SIG-M5 (cell line): ENCODE data around the gene UTY.

Source experiments
- DNase-seq: peaks from one replicate; lab custom pipeline; 2025; lab: John Stamatoyannopoulos, UW

Gene UTY

DNA sequence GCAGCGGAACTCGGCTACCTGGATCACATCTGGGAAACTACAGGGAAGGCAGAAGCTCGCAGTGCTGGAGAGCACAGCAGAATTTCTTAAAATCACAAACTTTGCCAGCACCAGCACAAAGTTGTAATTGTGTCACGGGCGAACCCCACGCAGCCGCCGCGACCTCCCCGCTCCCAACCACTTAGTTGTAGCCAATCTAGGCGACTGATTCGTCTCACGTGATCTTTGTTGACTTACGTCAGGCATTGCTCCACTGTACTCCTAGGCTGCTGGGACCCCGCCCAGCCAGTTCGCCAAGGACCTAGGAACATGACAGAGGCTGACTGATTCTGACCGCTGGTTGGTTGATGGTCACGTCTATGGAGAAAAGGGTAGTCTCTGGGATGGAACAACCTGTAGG lies at the start of gene UTY:
Gene UTY (minus strand): TSS at position 206 of the 400 bp plus-strand sequence. CDS start 368 bp downstream, outside the sequence.
- DNase-seq, result no peak

DNA sequence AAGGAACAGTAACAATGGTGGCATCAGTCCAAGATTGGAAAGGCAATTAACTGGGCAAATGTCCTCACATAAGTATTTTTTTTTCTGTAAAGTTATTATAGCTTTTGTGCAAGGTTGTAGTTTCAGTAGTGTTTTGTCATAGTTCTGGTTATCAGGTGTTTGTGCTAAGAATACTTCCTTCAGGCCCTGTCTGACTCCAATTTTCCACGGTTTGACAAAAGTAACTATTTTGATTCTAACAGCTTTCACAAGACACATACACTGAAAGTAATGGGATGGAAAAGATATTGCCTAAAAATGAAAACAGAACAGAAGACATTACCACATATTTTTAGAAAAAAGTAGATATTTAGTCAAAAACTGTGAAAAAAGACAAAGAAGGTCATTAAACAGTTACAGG lies 40.6 kb upstream of the UTY start:
- DNase-seq, result no peak

DNA sequence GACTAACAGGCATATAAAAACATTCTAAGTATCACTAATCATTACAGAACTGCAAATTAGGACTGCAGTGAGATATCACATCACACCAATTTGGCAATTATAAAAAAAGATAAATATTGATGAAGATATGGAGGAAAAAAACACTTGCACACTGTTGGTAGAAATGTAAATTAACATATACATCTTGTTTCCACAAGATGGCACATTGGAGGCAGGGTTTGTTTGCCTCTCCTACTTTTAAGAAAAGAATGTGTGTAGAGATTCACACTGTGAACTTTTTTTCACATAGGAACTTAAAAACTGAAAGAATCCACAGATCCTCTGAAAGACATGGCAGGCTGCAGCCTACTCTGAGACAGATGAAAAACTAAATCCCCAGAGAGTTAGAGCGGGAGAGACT lies 21.4 kb upstream of the UTY start:
- no peak for DNase-seq

DNA sequence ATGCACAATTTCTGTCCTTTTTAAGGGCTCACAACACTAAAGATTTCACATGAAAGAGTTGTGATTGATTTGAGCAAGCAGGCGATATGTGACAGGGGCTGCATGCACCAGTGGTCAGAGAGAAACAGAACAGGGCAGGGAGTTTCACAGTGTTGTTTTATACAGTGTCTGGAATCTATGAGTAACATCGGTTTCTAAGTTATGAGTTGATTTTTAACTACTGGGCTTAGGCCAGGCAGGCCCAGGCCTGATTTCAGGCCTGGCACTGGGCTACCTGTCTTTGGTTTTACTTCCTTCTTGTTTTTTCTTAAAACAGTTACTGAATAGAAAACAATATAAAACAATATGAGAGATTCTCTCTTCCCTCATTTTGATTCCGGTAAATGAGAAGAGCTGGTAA lies 13.9 kb upstream of the UTY start:
- DNase-seq, result no peak

DNA sequence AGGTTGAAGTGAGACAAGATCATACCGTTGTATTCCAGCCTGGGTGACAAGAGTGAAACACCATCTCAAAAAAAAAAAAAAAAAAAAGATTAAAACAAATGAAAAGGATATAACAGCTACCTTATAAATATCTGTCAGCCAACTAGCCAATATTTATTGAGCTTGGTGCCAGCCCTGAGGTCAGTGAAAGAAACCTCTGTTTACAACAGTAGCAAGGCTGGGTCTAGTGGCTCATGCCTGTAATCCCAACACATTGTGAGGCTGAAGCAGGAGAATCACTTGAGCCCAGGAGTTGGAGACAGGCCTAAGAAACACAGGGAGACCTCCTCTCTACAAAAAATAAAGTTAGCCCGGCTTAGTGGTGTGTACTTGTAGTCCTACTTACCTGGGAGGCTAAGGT lies 12.6 kb upstream of the UTY start:
- no peak for DNase-seq

DNA sequence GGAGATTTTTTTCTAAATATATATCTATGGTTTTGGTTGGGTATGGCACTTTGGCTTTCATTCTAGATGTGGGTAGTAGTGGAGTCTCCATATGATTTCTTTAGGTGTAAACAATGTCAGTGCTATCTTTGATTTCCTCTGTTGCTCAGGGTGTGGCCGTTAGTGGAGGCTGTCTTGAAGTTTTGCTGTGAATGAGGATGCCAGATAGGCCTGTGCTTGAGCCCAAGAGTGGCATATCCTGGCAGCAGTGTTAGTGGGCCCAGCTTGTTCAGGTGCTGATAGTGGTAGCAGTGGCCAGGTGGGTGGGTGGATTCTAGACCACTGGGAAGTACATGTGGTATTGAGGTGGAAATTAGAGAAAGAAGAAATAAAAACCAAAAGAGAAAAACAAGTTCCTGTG lies 8.9 kb upstream of the UTY start:
- DNase-seq, result no peak

DNA sequence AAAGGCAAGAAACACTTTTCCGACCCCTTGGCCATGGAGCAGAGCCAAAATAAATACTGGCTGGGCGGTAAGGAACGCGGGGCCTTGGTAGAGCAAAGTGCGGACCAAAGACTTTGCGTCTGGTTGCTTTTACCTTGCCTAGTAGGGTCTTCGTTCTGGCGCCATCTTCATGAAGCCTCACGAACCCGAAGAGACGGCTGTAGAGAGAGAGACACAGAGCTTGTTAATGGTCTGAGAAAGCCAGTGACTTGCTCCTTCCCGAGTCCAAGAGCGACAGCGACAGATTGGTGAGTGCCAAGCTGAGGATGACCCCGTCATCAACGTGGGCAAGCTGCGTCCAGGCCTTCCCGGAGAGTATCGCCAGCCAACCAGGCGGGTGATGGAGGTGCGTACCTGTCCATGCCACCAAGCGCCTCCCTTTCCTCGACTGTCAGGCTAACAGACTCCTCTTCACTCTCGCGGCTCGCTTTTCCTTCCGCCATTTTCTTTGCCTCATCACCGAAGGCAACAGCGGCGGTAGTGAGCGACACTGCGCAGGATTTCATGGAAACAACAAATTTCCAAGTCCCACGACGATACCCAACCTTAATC lies 617 bp downstream of the UTY start:
- DNase-seq, result no peak

DNA sequence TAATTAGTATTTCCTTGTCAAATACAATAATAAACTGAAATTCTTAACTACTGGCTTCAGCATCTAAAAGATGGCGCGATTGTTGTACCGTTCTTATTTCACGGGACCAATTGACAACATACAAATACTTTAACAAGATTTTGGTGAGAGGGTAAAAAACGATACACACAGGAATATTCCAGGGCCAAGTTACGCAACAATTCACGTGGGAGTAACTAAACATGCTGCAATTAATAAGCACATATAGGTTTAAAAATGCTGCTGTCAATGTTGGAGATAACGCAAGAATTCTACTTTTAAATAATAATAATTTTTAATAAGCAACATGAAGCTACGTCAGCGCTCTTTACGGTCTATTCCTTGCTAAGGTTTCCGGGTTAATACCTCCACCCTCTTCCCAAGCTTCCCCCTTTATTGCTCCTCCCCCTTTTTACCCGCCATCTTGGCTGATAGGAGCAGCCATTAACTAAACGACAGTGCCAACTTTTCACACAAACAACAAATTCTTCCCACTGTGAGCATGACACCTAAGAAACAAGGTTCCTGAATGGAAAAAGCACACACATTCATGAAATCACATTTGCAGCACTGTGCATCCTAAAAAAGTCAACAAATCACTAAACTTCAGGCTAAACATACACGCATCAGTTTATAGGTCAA lies 1.6 kb downstream of the UTY start:
- DNase-seq, result no peak

DNA sequence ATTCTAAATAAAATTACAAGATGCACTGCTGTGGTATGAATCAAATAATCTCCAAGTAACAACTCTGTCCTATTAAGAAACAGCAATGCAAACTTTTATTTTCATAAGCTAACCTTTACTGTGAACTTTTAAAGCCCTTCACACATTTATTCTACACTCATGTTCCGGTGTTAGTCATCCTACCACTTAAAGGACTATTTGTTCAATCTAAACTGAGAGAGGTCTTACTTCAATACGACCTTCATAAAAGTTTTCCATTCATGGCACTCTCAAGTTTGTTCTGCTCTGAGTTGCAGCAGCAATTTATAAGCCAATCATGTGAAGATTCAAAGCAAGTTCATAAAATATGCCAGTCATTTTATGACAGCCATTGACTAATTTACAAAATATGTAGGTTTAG lies 4.8 kb downstream of the UTY start:
- DNase-seq, result no peak

DNA sequence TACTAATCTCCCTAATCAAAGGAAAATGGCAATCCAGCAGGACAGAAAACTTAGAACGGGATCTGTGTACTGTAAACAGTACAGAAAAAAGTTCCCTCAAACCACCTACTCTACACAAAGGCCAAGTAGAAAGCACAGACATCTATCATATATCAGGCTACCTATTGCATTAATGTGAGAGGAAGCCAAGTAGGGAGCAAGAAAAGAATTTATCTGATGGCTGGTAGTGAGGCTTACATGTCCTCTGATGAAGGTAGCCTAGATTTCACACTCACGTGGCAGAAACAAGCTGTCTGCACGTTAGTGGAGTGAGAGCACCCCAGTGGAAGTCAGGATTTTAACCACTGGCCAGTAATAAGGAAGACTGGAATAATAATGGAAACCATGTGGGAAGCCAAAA lies 28.3 kb downstream of the UTY start:
- no peak for DNase-seq

DNA sequence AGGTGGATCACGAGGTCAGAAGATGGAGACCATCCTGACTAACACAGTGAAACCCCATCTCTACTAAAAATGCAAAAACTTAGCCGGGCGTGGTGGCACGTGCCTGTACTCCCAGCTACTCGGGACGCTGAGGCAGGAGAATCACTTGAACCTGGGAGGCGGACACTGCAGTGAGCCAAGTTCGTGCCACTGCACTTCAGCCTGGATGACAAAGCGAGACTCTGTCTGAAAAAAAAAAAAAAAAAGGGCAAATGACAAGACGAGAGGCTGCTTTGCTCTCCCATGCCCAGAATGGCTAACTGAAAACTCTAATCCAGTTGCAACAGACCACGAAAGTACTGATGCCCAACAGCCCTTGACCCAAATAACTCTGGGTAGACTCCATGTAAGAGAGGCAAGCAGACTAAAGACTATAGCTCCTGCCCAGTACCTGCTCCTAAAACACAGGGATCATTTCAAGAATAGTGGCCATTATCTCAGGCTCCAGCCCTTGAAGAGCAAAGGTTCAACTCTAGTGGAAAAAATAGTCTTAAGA lies 29.2 kb downstream of the UTY start:
- no peak for DNase-seq

DNA sequence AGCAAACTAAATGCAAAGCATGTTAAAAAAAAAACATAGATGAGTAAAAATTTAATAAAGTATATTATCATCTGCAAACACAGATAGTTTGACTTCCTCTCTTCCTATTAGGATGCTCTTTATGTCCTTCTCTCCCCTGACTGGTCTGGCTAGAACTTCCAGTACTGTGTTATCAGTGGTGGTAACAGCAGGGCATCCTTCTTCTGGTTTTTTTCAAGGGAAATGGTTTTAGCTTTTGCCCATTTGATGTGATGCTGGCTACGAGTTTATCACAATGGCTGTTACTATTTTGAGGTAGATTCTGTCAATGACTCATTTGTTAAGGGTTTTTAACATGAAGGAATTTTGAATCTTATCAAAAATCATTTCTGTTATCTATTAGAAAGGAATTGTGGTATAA lies 34.3 kb downstream of the UTY start:
- no peak for DNase-seq

DNA sequence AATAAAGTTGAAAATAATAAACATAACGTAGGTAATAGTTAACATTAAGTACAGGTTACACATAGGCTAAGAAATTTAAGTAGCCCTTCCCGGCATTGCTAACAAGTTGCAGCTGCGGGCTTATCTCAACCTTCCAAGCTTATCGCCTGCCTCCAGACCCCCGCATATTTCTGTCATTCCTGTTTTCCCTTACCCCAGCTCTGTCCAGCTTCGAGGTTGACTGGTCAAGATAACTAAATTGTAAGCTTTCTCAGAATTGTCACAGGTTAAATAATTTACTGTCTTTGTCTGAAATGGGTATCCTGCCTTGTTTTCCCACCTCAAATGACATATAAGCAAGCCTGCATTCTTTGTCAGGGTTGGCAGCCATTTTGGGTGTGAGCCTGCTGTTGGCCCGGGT lies 36.7 kb downstream of the UTY start:
- DNase-seq, result no peak

DNA sequence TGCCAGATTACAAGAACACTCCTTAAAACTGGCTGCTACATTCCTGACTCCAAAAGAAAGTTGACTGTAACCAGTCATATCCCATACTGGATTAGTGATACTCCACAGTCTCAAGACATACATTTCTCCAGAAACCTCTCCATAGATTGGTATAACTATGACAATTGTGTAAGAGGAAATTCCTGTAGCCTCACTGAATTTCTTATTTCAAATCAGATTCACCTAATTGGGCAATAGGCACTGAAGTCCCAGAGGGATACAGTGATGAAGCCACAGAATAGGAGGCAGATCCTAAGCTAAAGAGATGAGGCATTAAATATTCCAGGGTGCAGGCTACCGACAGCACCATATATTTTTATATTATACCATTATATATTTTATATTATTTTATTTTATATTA lies 39.0 kb downstream of the UTY start:
- no peak for DNase-seq

DNA sequence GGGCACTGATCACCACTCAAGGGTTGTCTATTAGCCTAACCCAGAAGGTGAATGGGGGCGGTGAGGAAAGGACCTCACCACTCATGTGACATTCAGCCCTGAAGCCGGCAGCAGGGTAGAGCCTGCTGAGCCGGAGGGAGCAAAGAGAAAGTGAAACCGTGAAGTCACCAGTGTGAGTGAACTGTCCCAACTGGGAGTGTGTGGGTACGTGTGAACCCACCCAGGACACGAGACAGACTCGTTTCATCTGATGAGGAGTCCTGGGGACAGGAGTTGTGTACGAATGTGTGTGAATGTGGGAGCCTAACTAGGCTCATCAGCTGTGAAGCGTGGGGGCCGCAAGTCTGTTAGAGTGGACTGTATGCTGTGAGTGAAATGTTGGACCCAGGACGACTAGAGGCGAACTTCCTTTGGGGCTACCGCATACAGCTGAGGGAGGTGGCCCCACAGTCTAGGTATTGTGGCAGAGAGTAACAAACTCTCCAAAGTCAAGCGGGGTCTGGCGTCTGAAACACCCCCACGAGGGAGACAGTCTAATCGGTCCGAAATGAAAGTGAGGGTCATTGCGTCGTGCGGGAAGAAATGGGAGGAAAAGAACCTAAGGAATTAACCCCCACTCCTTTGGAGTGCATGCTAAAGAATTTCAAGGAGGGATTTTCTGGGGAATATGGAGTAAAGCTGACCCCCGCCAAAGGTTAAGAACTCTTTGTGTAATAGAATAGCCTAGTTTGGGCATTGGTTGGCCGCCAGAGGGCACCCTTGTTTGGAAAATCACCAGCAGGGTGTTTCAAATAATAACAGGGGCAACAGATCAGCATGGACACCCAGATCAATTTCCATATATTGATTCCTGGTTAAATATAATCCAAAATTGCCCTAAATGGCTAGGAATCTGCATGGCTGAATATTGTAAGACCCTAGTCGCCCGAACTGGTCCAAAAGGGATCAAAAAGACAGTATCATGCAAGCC lies 43.6 kb downstream of the UTY start:
- no peak for DNase-seq

DNA sequence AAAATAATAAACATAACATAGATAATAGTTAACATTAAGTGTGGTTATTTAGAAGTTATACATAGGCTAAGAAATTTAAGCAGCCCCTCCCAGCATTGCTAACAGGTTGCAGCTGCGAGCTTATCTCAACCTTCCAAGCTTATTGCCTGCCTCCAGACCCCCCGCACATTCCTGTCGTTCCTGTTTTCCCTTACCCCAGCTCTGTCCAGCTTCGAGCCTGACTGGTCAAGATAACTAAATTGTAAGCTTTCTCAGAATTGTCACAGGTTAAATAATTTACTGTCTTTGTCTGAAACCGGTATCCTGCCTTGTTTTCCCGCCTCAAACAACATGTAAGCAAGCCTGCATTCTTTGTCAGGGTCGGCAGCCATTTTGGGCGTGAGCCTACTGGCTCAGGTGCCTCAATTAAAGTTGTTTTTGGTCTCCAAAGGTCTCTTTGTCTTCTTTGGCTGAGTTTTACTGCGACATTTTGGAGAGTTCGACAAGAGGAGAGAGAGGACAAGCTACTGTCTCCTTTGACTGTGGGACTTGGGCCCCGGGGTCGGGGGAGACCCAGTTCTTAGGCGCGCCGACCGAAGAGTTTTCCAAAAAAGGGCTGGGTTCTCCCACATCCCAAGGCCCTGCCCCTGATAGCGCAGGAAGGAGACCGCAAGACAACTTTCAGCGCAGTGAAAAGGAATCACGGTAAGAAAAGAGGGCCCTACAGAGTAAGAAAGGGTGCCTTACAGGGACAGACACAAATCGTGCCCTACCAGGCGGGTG lies 44.4 kb downstream of the UTY start:
- DNase-seq, result no peak

DNA sequence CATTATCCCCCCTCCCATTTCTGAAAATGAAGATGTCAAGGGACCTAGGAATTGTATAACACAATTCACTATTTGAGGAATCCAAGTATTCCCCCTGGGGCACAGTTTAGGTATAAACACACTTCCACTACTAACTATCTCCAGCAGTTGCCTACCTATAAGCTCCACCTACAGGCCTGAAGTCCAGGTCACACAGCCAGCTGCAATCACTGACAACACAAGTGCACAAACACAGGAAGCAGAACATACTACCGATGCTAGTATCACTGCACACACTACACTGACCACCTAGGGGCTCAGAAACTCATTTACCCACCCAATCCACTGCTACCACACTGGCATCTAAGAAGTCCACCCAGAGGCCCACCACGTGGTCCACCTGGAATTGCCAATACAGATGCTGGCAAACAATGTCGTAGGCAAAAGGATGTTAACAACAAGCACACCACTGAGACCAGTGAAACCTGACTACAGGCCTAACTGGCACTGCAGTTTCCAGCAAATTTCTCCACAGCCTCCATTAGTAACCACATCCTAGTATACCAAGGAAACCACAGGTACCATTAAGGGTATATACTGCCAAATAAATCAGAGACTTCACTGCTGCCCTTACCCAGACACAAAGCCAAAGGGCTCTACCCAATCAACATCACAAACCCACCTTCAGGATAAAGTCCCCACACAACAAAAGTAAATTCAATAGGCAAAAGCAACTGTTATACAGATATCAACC lies 47.4 kb downstream of the UTY start:
- no peak for DNase-seq

DNA sequence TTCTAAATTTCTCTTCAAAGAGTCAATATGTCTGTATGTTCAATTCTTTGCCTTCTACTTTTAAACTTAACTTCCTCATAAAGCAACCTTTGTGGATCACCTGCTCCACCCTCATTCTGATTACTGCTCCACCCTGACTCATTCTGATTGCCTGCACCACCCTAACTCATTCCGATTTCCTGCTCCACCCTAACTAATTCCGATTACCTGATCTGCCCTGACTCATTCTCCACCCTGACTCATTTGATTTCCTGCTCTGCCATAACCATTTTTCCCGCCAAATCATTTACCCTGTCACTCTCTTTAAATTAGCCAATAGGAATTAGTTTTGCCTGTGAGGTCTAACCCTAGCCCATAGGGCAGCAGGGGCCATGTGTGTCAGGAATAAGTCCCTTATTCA lies 50.3 kb downstream of the UTY start:
- no peak for DNase-seq

DNA sequence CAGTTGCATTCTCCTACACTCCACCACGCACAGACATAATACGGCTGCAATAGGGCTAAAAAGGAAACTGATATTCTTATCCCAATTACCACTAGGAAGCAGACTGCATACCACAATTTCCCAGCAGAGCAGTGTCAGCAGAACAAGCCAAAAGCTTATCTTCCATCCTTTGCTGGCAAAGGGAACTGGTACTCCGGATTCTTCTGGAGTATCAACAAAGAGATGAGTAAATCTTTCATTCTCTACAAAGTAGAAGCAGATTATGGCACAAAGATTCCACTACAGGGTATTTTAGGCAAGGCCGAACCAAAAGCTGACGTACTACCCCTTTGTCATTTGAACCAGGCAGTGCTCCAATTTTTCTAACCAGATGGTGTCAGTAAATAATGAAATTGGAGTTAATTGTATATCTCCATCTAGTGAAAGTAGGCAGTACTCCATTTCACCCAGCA lies 56.5 kb downstream of the UTY start:
- DNase-seq, result no peak

DNA sequence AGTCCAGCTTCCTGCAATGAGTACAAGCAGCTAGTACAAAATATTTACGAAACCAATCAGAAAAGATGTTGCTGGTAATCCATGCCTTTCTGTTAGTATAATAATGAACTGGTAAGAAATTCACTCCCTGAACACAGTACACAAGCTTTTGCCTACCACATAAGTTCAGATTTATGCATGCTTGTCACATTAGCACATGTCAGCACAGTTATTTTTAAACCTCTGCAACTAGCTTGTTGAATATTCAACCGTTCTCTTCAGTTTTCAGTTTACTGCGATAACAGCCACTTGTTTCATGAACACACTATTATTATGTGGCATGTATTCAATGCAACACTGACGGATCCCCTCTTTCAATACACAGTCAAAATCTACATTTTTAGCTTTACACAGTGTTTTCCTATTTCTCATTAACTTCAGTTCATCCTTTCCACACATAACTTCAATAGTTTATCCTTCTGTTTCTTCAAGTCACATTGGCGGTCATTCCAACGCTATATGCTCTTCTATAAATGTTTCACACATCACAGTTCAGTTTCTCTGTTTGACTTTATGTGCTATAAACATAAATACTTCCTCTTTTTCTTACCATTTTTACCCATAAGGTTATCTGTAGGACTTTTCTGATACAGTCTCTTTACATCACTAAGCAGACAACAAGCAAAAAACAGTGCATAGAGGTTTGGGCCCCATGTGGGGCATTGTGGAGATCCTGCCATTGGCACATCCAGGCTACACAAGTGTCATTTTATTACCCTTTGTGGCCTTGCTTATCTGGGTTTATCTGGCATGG lies 62.8 kb downstream of the UTY start:
- DNase-seq, result no peak
